Subcutaneous adipose tissue (tissue), 4 donors: Measurements from ENCODE around the gene TUBB. TPM values are rescaled to one million over a fixed set of nuclear protein-coding genes. Genes with fewer than 3 reads are reported as not detected.

ENCODE experiments used
- CTCF ChIP-seq: fragments of 450-650 bp; IDR thresholded peaks from one replicate; pipeline ENCODE4 v1.5.1; 2016; ENCODE audit warnings: low read depth, mild to moderate bottlenecking, control low read depth, antibody characterized with exemption, moderate library complexity
- small RNA-seq: library from RNA; depleted of rRNA; stranded (forward); fragments of <200 nt; gene quantifications from one replicate; pipeline ENCODE3, GENCODE V24; 2016
- total RNA-seq, 4 donors: library from RNA; depleted of rRNA; stranded (reverse); fragments of >200 nt; gene quantifications; one replicate each; pipeline ENCODE4 v1.1.0, GENCODE V29; 2016

The TUBB gene
- total RNA-seq, 4 donors from 2014 or later, result 166 to 277 (median 220) TPM

DNA sequence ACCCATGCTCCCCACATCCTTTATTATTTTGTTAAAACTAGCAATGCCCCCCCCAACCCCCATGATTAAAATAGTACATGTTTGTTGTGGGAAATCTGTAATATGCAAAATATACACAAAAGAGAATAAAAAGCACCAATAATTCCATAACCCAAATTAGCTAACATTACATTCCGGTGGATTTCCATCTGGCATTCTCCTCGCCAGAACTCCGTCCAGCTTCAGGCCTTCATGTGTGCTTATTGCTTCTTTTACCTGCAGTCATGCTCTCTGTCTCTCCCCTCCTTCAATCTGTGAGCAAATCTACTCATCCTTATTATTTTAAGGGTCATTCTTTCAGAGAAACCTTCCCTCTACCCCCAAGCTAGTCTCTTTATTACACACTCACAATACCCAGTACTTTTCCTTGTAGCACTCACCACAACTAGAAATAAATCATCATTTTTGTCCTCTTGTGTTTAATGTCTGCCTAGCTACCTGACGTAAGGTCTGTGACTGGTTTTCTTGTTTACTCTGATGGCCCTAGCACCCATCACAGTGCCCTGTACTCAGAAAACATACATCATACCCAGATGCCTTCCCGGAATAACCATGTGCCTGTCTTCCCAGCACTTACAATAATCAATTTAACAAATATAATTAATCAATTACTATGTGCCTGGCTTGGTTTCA lies 49.8 kb downstream of the TUBB start:
- TF ChIP-seq CTCF, result no peak

DNA sequence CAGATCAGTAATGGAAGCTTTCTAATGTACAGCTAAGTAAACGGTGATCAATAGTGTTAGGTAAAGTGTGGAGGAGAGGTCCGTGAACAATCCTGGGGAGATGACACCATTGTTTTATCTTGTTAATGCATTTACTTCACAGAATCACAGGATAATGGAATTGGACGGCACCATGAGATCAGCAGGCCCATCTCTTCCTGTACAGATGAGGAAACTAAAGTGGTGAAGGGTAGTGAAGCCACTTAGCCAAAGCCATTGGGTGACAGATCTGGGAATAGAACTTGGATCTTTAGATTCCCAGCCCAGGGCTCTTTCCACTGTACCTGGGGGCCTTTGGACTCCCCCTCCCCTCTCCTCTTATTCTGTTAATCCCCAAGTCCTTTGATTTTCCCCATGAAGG lies 50.4 kb downstream of the TUBB start:
- TF ChIP-seq CTCF, result no peak

DNA sequence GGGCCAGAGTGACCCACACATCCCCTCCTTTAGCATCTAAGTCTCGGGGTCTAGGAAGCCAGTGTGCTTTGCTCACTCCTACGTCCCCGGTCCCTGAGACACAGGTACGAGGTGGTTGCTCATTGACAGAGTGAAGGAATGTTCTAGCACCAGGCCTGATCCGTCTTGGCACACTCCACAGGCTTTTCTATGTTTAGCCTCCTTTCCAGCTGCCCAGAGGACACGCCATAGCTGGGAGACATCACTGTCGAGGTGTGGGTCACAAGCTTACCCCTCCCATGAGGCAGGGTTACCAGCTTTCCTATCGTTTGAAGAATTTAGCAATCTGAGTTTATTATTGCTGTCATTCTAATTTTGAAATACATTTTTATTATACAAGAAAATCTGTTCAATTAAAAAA lies 54.5 kb downstream of the TUBB start:
- no peak for TF ChIP-seq CTCF

Small RNA genes within 50 kb of the gene (small RNA-seq; reads per million reads assigned to genes)
- gene RF00019 (0.49 reads per million), gene RN7SL353P (not detected)

Other genes with a start within 250 kb of the TUBB start
- 1,000 to 10,000 TPM in 1 of 4 donors, 100 to 1,000 TPM in 3; 287 to 1,087 (median 819) TPM for gene HLA-E, start 230.8 kb upstream of the TUBB start, total RNA-seq
- gene GNL1, start 163.9 kb upstream of the TUBB start, total RNA-seq, result 10 to 100 TPM; 18.9 to 46.0 (median 38.3) TPM
- 1 to 10 TPM; 2.4 to 4.4 (median 4.2) TPM for gene PRR3, start 163.1 kb upstream of the TUBB start, total RNA-seq
- gene ABCF1, start 148.9 kb upstream of the TUBB start, total RNA-seq, result 10 to 100 TPM; 22.3 to 34.7 (median 34.4) TPM
- 10 to 100 TPM; 19.0 to 29.7 (median 27.6) TPM for gene PPP1R10, start 103.1 kb upstream of the TUBB start, total RNA-seq
- 10 to 100 TPM; 45.1 to 62.8 (median 48.2) TPM for gene MRPS18B, start 102.5 kb upstream of the TUBB start, total RNA-seq
- gene ATAT1, start 93.5 kb upstream of the TUBB start, total RNA-seq, result 1 to 10 TPM; 2.0 to 5.9 (median 5.3) TPM
- 1 to 10 TPM; 3.7 to 9.4 (median 8.9) TPM for gene C6orf136, start 73.2 kb upstream of the TUBB start, total RNA-seq
- gene DHX16, start 47.3 kb upstream of the TUBB start, total RNA-seq, result 10 to 100 TPM; 16.0 to 34.5 (median 22.5) TPM
- 10 to 100 TPM; 29.2 to 43.9 (median 40.0) TPM for gene PPP1R18, start 33.7 kb upstream of the TUBB start, total RNA-seq
- gene NRM, start 29.4 kb upstream of the TUBB start, total RNA-seq, result 1 to 10 TPM; 2.0 to 4.2 (median 3.6) TPM
- gene MDC1, start 3.1 kb upstream of the TUBB start, total RNA-seq, result 10 to 100 TPM in 3 of 4 donors, 1 to 10 TPM in 1; 7.0 to 13.2 (median 10.4) TPM
- 100 to 1,000 TPM in 3 of 4 donors, 10 to 100 TPM in 1; 66.8 to 121 (median 105) TPM for gene FLOT1, start 22.3 kb downstream of the TUBB start, total RNA-seq
- 1 to 10 TPM; 1.8 to 7.3 (median 3.3) TPM for gene IER3, start 24.2 kb downstream of the TUBB start, total RNA-seq
- gene DDR1, start 164.2 kb downstream of the TUBB start, total RNA-seq, result 10 to 100 TPM; 14.3 to 62.0 (median 27.8) TPM
- 10 to 100 TPM in 1 of 4 donors, 1 to 10 TPM in 3; 7.3 to 19.2 (median 8.3) TPM for gene GTF2H4, start 187.9 kb downstream of the TUBB start, total RNA-seq
- gene VARS2, start 193.9 kb downstream of the TUBB start, total RNA-seq, result 10 to 100 TPM in 2 of 4 donors, 1 to 10 TPM in 2; 9.1 to 40.3 (median 10.8) TPM
- not detected for gene SFTA2, start 211.8 kb downstream of the TUBB start, total RNA-seq
- not detected for gene MUCL3, start 220.6 kb downstream of the TUBB start, total RNA-seq